WI38 (cell line): ENCODE data around the gene ZNF841.
A peak's percentile ranks its signal among the peaks of the same experiment; 100 is the strongest.

Source experiments
- H3K4me3 ChIP-seq: 2 replicates; pipeline ENCODE4 v1.5.1; 2011; ENCODE audit warnings: low read depth, mild to moderate bottlenecking, control low read depth, low read length
- CTCF ChIP-seq: IDR thresholded peaks from 2 replicates; pipeline ENCODE4 v1.5.1; 2012; ENCODE audit warnings: low read depth, mild to moderate bottlenecking, control low read depth, low read length

ZNF841 gene

GRCh38 chr19:52138278-52138982 is 42.9 kb upstream of the ZNF841 start:
- no peak for TF ChIP-seq CTCF
- H3K4me3 ChIP-seq = peak overlapping the region; percentile 97

GRCh38 chr19:52120286-52120685 is 24.7 kb upstream of the ZNF841 start:
- no peak for TF ChIP-seq CTCF
- no peak overlapping the region for H3K4me3 ChIP-seq

GRCh38 chr19:52115526-52116053 is 20.0 kb upstream of the ZNF841 start:
- no peak for TF ChIP-seq CTCF
- no peak overlapping the region for H3K4me3 ChIP-seq

GRCh38 chr19:52114691-52115090 is 19.1 kb upstream of the ZNF841 start:
- H3K4me3 ChIP-seq = no peak overlapping the region
- no peak for TF ChIP-seq CTCF

- no peak for TF ChIP-seq CTCF
These were observed 17.1 kb upstream of the ZNF841 start for GRCh38 chr19:52112624-52113023.

GRCh38 chr19:52110780-52111179 is 15.2 kb upstream of the ZNF841 start:
- no peak overlapping the region for H3K4me3 ChIP-seq
- TF ChIP-seq CTCF = no peak

More at GRCh38 chr19:52112624-52113023, 17.1 kb upstream of the ZNF841 start:
- no peak overlapping the region for H3K4me3 ChIP-seq

- H3K4me3 ChIP-seq = no peak overlapping the region
- TF ChIP-seq CTCF = no peak
These were observed 7.2 kb upstream of the ZNF841 start for GRCh38 chr19:52102782-52103181.
